OCI-LY7 (cell line): ENCODE data around the gene RXRB. TPM values are rescaled to one million over a fixed set of nuclear protein-coding genes. Genes with fewer than 3 reads are reported as not detected.

ENCODE experiments used
- BruUV-seq: library from RNA; stranded (reverse); fragments of 400-500 nt; replicated peaks from 2 replicates; lab custom pipeline; 2021; lab: Mats Ljungman, UMichigan
- CTCF ChIA-PET: fragments of 300-600 bp; sonication (Branson Sonifier 250); formaldehyde crosslinking; loops from one replicate; lab custom pipeline; 2022; ENCODE audit warnings: antibody characterized with exemption; ENCODE audit not compliant: unreplicated experiment; lab: Charles Lee
- POLR2A ChIA-PET: fragments of 300-600 bp; sonication (Branson Sonifier 250); formaldehyde crosslinking; loops from one replicate; lab custom pipeline; 2022; ENCODE audit warnings: antibody characterized with exemption; lab: Charles Lee
- DNase-seq: peaks from one replicate; pipeline ENCODE4 v3.0.0-alpha.2; 2015; ENCODE audit warnings: low spot score
- H2AFZ ChIP-seq: fragments of 200-600 bp; sonication (generic), shearing (Covaris generic); 2 replicates; pipeline ENCODE4 v1.6.1; 2014; ENCODE audit warnings: mild to moderate bottlenecking, antibody characterized with exemption, low read length, moderate library complexity
- H3K27ac ChIP-seq: fragments of 200-600 bp; sonication (generic); 2 replicates; pipeline ENCODE4 v1.5.1; 2014; ENCODE audit warnings: mixed run types, low read depth, mild to moderate bottlenecking, moderate library complexity, low read length, inconsistent platforms; ENCODE audit not compliant: poor library complexity, severe bottlenecking
- H3K36me3 ChIP-seq: fragments of 200-600 bp; sonication (generic); 2 replicates; pipeline ENCODE4 v1.6.1; 2014; ENCODE audit warnings: mild to moderate bottlenecking, antibody characterized with exemption, low read length, moderate library complexity, mixed read lengths; ENCODE audit not compliant: insufficient read depth
- H3K4me1 ChIP-seq: fragments of 200-600 bp; sonication (generic); 2 replicates; pipeline ENCODE4 v1.5.1; 2014; ENCODE audit warnings: mild to moderate bottlenecking, low read length; ENCODE audit not compliant: insufficient read depth, poor library complexity, severe bottlenecking
- H3K4me2 ChIP-seq: fragments of 200-600 bp; sonication (generic); 2 replicates; pipeline ENCODE4 v1.6.1; 2014; ENCODE audit warnings: mild to moderate bottlenecking, low read length
- H3K4me3 ChIP-seq: fragments of 200-600 bp; sonication (generic); 2 replicates; pipeline ENCODE4 v1.5.1; 2014; ENCODE audit warnings: mild to moderate bottlenecking, low read depth, low read length; ENCODE audit not compliant: poor library complexity, severe bottlenecking
- H3K79me2 ChIP-seq: fragments of 200-600 bp; sonication (generic); 2 replicates; pipeline ENCODE4 v1.6.1; 2016; ENCODE audit warnings: low read depth, mild to moderate bottlenecking, low read length, moderate library complexity, mixed read lengths; ENCODE audit not compliant: insufficient read depth
- H3K9me2 ChIP-seq: fragments of 200-600 bp; sonication (generic); 2 replicates; pipeline ENCODE4 v1.6.1; 2016; ENCODE audit warnings: mild to moderate bottlenecking, low read length, mixed read lengths; ENCODE audit not compliant: insufficient read depth
- H3K9me3 ChIP-seq: fragments of 200-600 bp; sonication (generic); 2 replicates; pipeline ENCODE4 v1.6.1; 2014; ENCODE audit warnings: mild to moderate bottlenecking, mixed run types, low read length, mixed read lengths
- H4K20me1 ChIP-seq: fragments of 200-600 bp; sonication (generic); 2 replicates; pipeline ENCODE4 v1.6.1; 2014; ENCODE audit warnings: mild to moderate bottlenecking, antibody characterized with exemption, low read length, moderate library complexity, mixed read lengths; ENCODE audit not compliant: insufficient read depth
- EZH2phosphoT487 ChIP-seq: fragments of 200-600 bp; sonication (generic); IDR thresholded peaks from 2 replicates; pipeline ENCODE4 v1.6.1; 2018; ENCODE audit warnings: low read depth, borderline replicate concordance, mild to moderate bottlenecking, mixed run types, antibody characterized with exemption, low read length, moderate library complexity, mixed read lengths
- intact Hi-C: fragments of 100-400 bp; cut with micrococcal nuclease; formaldehyde crosslinking; loops from one replicate; pipeline ENCODE4 v1.10.0; 2022; ENCODE audit not compliant: unreplicated experiment
- total RNA-seq, 2 experiments: library from RNA; depleted of rRNA in 1 of 2; stranded (reverse); fragments of >200 nt in 1 of 2; shearing (Covaris generic) in 1 of 2; gene quantifications; 2 replicates each; pipeline ENCODE4 v1.2.3, GENCODE V29; 2014 to 2022
- TF ChIP-seq, protein P1 (sequence below): fragments of 200-600 bp; sonication (generic); conservative IDR thresholded peaks from 2 replicates; pipeline ENCODE4 v1.5.1; 2014; ENCODE audit warnings: mild to moderate bottlenecking, antibody characterized with exemption, low read length, moderate library complexity, mixed read lengths

RXRB gene
- total RNA-seq, 2 experiments from 2014 or later = 32.5 to 47.3 TPM

DNA sequence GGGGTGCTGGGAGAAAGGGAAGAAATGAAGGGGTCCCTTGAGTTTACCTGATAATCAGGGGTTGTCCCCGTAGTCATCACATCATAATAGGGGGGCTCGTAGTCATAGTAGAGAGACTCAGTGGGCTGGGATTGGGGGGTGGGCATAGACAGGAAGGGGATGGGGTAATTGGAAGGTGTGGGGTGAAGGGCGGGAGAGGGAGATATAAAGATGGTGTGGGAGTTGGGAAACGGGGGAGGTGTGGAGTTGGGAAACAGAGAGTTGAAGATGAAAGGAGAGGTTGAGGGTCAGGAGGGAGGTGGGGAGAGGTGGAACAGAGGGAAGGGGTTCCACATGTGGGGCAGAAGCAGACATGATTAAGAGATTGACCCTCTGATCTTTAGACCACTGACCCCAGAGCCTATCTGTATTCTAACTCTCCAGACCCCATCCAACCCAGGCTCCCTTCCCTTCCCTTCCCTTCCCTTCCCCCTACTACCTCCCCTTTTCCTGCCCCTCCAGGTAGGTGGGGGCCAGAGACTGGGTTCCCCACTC is 14.7 kb downstream of the RXRB start:
- CTCF ChIA-PET = no interaction called here
- Histone ChIP-seq H3K9me3 (peaks cover 19% of the 10 kb centered on the region; the same call in 1 of the 2 replicates), H2AFZ (no peak overlapping the region), H3K4me1 (peaks cover 14% of the 10 kb centered on the region), H4K20me1 (no peaks in the 10 kb centered on the region), H3K27ac (no peak overlapping the region), H3K36me3 (peaks cover 6% of the 10 kb centered on the region), H3K9me2 (no peaks in the 10 kb centered on the region), H3K4me3 (no peak overlapping the region), H3K79me2 (no peaks in the 10 kb centered on the region), H3K4me2 (no peak overlapping the region)
- no TSS peak for BruUV-seq
- intact Hi-C loops = no loop called here
- TF ChIP-seq EZH2phosphoT487 = no peak
- TF ChIP-seq, protein P1, sequence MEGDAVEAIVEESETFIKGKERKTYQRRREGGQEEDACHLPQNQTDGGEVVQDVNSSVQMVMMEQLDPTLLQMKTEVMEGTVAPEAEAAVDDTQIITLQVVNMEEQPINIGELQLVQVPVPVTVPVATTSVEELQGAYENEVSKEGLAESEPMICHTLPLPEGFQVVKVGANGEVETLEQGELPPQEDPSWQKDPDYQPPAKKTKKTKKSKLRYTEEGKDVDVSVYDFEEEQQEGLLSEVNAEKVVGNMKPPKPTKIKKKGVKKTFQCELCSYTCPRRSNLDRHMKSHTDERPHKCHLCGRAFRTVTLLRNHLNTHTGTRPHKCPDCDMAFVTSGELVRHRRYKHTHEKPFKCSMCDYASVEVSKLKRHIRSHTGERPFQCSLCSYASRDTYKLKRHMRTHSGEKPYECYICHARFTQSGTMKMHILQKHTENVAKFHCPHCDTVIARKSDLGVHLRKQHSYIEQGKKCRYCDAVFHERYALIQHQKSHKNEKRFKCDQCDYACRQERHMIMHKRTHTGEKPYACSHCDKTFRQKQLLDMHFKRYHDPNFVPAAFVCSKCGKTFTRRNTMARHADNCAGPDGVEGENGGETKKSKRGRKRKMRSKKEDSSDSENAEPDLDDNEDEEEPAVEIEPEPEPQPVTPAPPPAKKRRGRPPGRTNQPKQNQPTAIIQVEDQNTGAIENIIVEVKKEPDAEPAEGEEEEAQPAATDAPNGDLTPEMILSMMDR = no peak
- no peak for DNase-seq
- POLR2A ChIA-PET = no interaction called here

DNA sequence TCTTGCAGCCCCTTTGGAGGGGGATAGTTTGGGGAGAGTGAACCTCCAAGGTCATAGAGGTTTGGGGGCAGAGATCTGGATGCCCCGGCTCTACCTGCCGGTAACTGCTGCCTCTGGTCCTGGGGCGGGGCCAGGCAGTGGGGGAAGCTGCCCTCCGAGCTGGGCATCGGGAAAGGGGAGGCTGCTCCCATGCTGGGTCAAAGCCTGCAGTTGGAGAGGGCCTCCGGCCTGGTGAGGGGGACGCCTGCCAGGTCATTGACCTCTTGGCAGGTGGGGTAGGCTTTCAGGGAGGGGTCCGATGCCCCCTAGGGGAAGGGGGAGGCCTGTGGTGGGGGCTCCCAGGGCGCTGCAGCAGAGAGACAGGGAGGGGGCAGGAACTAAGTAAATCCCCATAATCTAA is 15.3 kb downstream of the RXRB start:
- Histone ChIP-seq H3K27ac (no peak overlapping the region), H3K9me3 (peaks cover 19% of the 10 kb centered on the region; the same call in 1 of the 2 replicates), H3K4me3 (no peak overlapping the region), H3K4me2 (no peak overlapping the region), H3K9me2 (no peaks in the 10 kb centered on the region), H4K20me1 (no peaks in the 10 kb centered on the region), H3K36me3 (peaks cover 6% of the 10 kb centered on the region), H2AFZ (no peak overlapping the region), H3K79me2 (no peaks in the 10 kb centered on the region), H3K4me1 (peaks cover 14% of the 10 kb centered on the region)
- ChIA-PET CTCF (no interaction called here), POLR2A (no interaction called here)
- intact Hi-C loops = no loop called here
- DNase-seq = no peak
- no peak for TF ChIP-seq EZH2phosphoT487
- TF ChIP-seq, protein P1 = no peak
- BruUV-seq = no TSS peak

DNA sequence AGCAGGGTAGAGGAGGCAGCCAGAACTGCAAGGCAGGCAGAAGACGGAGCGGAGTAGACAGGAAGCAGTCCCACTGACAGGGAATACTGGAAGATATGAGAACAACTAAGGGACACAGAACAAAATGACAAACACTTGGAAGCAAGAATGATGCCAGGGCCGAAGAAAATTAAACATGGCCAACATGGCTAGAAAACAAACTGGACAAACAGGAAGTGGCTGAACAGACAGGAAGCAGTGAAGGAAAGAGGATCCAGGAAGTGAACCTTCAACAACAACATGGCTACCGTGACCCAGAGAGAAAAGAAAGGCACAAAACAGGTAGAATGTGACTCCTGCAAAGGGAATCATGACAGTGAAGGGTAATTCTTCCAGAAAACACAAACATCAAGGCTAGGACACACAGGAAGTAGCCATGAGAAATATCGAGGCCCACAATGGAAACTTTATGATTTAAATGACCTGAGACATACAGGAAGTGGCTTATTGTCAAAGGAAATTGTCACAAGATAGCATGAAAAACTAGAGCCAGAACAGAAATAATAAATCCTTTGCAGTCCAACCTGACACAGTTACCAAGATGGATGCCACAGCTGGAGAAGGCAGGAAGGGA is 17.3 kb downstream of the RXRB start:
- peak overlapping the region; percentile 40 for H3K4me3 ChIP-seq
- peak overlapping the region; percentile 47 for H3K27ac ChIP-seq
- no peak for TF ChIP-seq EZH2phosphoT487
- TF ChIP-seq, protein P1 = no peak
- H3K4me1 ChIP-seq = peaks cover 14% of the 10 kb centered on the region
- no peaks in the 10 kb centered on the region for H4K20me1 ChIP-seq
- ChIA-PET POLR2A (interaction anchor here (0.6 to 1.2 kb wide), 5 partner anchors 17 to 295 kb away, joined by 3 to 5 read pairs (median 4); partner anchors contain the start of genes RPS18 and VPS52), CTCF (interaction anchor here (0.5 to 0.7 kb wide), 2 partner anchors 19 to 528 kb away, joined by 3 to 8 read pairs; partner anchors contain the start of gene UQCC2)
- DNase-seq = peak; percentile 64
- peak overlapping the region; percentile 100 for H2AFZ ChIP-seq
- intact Hi-C loops = no loop called here
- H3K9me2 ChIP-seq = no peaks in the 10 kb centered on the region
- peaks cover 19% of the 10 kb centered on the region; the same call in 1 of the 2 replicates for H3K9me3 ChIP-seq
- H3K4me2 ChIP-seq = peak overlapping the region; percentile 46
- BruUV-seq = no TSS peak
- no peaks in the 10 kb centered on the region for H3K79me2 ChIP-seq
- peaks cover 6% of the 10 kb centered on the region for H3K36me3 ChIP-seq
